RWPE1 (cell line): ENCODE results near the gene ECI2.

Source experiments
- CTCF ChIA-PET: fragments of 350-600 bp; sonication (Branson Sonifier 250); formaldehyde crosslinking; extraction: SDS; loops from one replicate; lab custom pipeline; 2021; lab: Yijun Ruan, JAX
- POLR2A ChIA-PET: fragments of 400-600 bp; formaldehyde crosslinking; extraction: SDS; loops from one replicate; lab custom pipeline; 2020; ENCODE audit warnings: antibody characterized with exemption; ENCODE audit not compliant: low non-redundant PET; lab: Yijun Ruan, JAX
- DNase-seq: peaks from one replicate; pipeline ENCODE4 v3.0.0; 2012; ENCODE audit warnings: low spot score
- H3K27ac ChIP-seq: fragments of 450-650 bp; 2 replicates; pipeline ENCODE4 v1.5.1; 2017
- CTCF ChIP-seq: fragments of 450-650 bp; conservative IDR thresholded peaks from 2 replicates; pipeline ENCODE4 v1.5.1; 2017; ENCODE audit warnings: low read depth, mild to moderate bottlenecking

Gene ECI2

GRCh38 chr6:4108561-4109093 is 26.7 kb downstream of the ECI2 start:
- no peak for DNase-seq
- ChIA-PET CTCF (no interaction called here), POLR2A (no interaction called here)
- no peak overlapping the region for H3K27ac ChIP-seq
- TF ChIP-seq CTCF, result no peak

DNA sequence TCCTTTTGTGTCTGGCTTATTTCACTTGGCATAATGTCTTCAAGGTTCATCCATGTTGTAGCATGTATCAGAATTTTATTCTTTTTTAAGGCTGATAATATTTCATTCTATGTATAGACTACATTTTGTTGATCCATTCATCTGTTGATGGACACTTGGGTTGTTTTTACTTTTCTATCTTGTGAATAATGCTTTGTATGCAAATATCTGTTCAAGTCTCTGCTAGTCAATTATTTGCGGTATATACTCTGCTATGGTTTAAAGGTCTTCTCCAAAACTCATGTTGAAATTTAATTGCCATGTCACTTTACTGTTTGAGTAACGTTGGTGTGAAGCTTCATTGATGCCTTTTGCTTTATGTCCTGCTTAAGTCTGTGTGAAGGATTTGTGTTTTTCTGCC is 27.5 kb downstream of the ECI2 start:
- POLR2A ChIA-PET, result no interaction called here
- no peak for DNase-seq

GRCh38 chr6:4105980-4106536 is 29.3 kb downstream of the ECI2 start:
- TF ChIP-seq CTCF, result no peak
- H3K27ac ChIP-seq, result no peak overlapping the region
- POLR2A ChIA-PET, result no interaction called here
- CTCF ChIA-PET, result no interaction called here
- no peak for DNase-seq

More for the DNA sequence above, 27.5 kb downstream of the ECI2 start:
- CTCF ChIA-PET, result no interaction called here
- no peak for TF ChIP-seq CTCF
- no peak overlapping the region for H3K27ac ChIP-seq

- DNase-seq, result peak; percentile 89
- ChIA-PET POLR2A (no interaction called here), CTCF (no interaction called here)
- peak overlapping the region; percentile 57 for H3K27ac ChIP-seq
- no peak for TF ChIP-seq CTCF
Observed at GRCh38 chr6:4103929-4104328, 31.4 kb downstream of the ECI2 start.

DNA sequence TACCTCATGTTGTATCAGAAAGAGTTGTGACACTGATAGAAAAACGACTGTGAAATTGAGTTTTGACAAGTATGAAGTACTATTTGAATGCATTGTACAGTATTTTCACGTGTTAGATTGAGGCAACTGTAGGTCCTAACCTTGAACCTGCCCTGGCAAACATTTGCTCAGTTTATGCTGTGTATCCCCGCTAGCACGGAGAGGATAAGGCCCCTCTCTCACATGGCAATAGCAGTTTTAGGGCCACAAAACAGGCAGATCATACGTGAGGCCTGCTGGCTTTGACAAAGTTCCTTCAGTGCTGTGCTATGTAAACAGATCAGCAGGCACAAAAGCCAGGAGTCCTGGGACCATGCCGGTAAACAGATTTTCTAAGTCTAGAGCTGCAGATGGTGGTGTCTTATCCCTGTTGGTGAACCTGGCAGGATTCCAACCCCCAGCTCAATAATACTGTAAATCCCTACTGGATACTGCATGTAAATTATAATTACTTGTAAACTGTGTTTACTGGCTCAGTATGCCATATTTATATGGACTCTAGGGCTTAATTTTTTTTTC is 32.6 kb downstream of the ECI2 start:
- POLR2A ChIA-PET, result no interaction called here
- TF ChIP-seq CTCF, result no peak
- no peak overlapping the region for H3K27ac ChIP-seq
- CTCF ChIA-PET, result interaction anchor here (1.4 kb wide), 1 partner anchor 53 kb away, joined by 4 read pairs; no protein-coding TSS in a partner anchor
- DNase-seq, result no peak

DNA sequence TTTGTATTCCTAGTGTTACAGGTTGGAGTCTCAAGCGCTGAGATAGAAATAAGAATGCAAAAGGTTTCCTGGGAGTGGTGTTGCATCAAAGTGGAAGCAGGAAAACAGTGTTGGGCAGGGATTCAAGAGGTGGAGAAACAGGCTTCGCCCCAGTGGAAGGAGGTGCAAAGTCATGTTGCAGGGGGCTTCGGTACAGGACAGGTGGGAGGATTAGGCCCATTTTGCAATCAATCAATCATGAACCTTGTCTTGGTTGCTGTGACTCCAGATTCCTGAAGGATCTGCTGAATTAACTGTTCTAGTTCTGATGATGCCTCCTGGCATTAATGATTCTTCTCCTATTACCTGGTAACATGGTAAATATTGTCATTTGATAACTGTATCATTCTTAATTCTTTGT is 34.1 kb downstream of the ECI2 start:
- POLR2A ChIA-PET, result no interaction called here
- no peak for TF ChIP-seq CTCF
- no peak overlapping the region for H3K27ac ChIP-seq
- CTCF ChIA-PET, result no interaction called here
- no peak for DNase-seq
